GM21786 (cell line): ENCODE results near the gene PRRC2B.
"Not testable (repeated sequence)": the region's sequence is repeated elsewhere in the genome, so short reads cannot be mapped to it uniquely, and the experiment has no call there.

Experiments used
- ATAC-seq: cut with Tn5 transposase; IDR thresholded peaks from one replicate; pipeline ENCODE4 v1.9.1; 2021; ENCODE audit not compliant: unreplicated experiment

The PRRC2B gene

DNA sequence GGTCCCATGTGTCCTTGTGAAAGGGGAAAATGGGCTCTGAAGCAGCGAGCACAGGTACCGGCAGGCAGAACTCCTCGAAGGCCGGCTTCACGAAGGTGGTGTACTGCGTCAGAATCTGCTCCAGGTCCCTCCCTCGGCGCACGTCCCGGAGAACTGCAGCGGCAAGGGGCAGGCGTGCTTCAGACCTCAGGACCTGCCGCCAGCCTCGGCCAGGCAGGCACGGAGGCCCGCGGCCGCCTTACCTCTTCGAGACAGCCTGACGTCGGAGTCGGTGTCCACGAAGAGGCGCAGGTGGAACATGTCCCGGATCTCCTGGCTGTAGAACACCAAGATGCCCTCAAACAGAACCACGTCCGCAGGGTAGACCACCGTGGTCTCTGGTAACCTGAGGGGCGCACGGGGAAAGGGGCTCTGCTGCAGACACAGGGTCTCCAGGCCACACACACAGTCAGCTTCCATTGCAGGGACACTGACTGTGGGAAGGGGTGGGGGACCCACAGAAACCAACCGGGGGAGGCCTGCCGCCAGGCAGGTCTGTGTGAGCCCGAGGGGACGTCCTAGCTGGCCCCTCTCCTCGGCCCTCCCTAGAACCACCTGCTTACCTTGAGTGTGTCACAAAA lies 135.1 kb downstream of the PRRC2B start:
- no peak for ATAC-seq

DNA sequence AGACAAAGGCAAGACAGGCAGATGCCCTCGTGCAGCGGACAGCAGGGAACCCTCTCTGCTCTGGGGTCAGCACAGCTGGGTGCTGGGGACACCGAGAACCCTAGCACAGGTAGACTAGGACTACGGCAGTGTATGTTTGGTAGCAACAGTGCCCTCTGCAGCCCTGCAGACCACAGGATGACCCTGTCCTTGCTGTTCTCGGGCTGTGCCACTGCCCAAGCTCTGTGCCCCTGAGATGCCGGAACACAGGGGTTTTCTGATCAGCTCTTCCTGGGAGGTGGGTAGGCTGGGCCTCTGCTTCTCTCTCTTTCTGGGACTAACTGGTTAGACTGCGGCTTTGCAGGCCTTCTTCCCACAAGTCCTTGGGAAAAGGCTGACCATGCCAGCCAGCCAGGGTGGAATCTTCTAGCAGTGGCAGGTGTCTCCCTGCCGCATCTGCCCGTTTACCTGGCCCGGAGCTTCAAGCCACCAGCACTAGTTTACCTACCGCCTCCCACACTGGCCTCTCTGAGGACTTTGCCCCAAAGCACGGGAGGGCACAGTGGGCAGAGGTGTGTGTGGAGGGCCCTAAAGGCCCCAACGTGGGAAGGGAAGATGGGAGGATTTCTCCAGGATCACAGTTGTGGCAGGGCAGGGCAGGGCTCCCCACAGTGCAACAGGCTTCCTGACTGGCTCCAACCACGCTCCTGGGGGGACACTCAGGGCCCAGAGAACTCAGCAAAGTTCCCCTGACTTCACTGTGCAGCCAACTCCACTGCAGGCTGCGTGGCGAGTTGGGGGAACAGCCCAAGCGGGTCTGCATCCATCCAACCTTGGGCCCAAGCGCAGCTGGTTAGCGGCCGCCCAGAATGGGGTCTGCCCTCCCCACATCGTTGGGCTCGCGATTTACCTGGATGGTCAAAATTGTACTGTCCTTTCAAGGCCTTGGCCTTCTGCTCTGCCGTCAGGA lies 136.0 kb downstream of the PRRC2B start:
- no peak for ATAC-seq

DNA sequence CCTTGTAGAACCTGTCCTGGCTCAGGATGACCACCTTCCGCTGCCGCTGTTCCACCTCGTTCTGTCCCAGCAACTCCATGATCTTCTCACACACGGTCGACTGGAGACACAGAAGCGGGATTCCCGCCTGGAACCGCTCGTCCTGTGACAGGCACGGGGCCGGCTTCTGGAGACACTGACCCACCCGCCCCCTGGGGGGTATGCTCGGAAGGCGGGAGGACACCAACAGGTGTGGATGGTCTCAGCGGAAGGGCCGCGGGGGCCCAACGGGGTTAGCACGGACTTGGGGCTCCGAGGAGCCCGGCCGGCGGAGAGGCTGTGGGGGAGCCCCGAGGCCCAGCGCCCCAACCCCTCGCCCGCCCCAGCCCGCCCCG lies 136.6 kb downstream of the PRRC2B start:
- no peak for ATAC-seq

DNA sequence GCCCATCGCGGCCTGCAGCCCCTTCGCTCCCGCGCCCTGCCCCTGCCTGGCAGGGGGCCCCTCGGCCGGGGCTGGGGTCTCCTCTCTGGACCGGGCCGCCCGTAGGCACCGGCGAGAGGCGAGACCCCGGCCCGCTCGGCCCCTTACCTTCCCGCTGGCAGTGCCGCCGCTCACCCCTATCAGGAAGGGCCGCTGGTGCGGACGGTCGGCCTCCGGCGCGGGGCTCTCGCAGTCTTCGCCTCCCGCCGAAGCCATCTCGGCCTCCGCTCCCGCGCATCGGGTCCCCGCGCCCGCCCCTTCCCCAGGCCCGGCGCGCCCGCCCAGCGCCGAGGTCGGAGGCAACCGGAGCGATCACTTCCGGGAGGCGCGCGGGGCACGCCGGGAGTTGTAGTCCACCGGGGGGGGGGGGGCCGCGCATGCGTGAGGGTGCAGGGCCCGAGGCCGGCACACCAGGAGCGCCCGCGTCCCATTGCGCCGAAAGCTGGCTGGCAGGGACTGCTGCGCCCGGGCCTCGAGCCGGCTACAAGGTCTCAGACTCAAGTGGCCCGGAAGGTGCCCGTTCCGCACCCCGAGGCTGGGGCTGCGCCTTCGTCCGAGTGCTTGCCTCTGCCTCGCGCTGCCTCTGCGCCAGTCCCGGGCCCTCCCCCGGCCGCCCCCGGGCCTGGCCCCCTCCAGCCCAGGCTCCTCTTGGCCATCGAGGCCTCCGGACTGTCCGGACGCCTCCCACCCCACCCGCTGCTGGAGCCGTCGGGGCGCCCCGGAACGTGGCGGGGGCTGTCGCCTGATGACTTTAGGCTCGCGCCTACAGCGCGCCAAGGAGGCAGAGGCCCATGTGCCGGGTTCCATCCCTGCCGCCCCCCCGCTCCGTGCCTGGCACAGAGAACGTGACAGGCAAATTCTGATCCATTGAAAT lies 137.3 kb downstream of the PRRC2B start, which contains the start of gene UCK1:
Gene UCK1, minus strand, starts transcription at position 344 of the 913 bp plus-strand sequence. Its CDS starts 89 bp downstream, at position 255.
- peak; percentile 84 for ATAC-seq

DNA sequence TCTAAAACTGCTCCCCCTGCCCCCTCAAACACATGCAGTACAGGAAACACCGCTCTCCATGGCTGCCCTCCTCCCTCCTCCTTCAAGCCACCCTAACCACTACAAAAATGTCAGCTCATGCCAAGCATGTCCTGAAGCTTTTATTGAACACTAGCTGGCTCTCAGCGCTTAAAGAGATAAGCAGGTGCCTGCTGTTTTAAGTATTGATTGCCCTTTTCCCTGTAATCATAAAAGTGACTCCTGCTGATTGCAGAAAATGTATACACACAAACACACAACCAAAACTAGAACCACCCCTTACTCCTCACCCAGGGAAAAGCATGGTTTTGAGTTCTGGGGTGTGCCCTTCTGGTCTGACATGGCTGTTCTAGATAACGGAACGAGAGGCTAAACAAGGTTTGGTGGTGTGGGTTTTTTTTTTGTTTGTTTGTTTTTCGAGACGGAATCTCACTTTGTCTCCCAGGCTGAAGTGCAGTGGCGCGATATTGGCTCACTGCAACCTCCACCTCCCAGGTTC lies 140.9 kb downstream of the PRRC2B start:
- ATAC-seq, result no peak

DNA sequence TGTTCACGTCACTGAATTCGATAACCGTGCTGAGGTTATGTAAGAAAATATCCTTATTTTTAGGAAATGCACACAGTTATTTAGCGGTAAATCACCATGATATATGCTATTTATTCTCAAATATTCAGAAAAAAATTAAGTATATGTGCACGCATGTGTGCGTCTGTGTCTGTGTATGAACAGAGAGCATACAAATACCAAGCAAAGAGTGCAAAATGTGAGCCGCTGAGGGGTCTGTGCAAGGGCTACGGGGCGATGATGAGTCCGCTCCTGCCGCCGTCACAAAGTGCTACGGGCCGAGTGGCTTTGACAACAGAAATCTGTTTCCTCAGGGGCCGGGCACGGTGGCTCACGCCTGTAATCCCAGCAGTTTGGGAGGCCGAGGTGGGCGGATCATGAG lies 144.1 kb downstream of the PRRC2B start:
- ATAC-seq, result no peak

DNA sequence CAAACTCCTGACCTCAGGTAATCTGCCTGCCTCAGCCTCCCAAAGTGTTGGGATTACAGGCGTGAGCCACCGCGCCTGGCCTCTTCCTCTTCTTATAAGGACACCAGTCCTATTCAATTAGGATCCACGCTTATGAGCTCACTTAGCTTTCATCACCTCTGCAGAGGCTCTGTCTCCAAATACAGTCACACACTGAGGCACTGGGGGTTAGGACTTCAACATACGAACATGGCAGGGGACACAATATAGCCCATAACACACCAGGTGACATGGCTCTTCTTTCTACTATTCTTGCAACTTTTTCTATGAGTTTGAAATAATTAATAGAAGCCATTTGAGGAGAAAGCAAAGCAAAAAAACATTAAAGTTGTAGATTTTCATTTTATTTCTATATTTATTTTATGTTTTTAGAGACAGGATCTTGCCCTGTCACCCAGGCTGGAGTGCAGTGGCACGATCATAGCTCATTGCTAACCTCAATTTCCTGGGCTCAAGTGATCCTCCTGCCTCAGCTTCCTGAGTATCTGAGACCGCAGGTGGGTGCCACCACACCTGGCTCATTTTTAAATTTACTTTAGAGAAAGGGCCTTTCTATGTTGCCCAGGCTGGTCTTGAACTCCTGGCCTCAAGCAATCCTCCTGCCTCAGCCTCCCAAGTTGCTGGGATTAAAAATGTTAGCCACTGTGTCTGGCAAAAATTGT lies 145.5 kb downstream of the PRRC2B start:
- no peak for ATAC-seq

DNA sequence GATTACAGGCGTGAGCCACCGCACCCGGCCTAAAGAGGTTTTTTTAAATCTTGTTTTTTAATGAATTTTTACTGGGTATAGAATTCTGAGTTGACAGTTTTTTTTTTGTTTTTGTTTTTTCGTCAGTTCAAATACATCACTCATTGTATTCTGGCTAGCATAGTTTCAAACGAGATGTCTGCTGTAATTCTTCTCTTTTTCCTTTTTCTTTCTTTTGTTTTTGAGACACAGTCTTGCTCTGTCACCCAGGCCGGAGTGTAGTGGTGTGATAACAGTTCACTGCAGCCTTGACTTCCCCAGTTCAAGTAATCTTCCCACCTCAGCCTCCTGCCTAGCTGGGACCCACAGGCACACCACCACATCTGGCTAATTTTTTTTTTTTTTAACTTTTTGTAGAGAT lies 149.3 kb downstream of the PRRC2B start:
- ATAC-seq, result no peak

DNA sequence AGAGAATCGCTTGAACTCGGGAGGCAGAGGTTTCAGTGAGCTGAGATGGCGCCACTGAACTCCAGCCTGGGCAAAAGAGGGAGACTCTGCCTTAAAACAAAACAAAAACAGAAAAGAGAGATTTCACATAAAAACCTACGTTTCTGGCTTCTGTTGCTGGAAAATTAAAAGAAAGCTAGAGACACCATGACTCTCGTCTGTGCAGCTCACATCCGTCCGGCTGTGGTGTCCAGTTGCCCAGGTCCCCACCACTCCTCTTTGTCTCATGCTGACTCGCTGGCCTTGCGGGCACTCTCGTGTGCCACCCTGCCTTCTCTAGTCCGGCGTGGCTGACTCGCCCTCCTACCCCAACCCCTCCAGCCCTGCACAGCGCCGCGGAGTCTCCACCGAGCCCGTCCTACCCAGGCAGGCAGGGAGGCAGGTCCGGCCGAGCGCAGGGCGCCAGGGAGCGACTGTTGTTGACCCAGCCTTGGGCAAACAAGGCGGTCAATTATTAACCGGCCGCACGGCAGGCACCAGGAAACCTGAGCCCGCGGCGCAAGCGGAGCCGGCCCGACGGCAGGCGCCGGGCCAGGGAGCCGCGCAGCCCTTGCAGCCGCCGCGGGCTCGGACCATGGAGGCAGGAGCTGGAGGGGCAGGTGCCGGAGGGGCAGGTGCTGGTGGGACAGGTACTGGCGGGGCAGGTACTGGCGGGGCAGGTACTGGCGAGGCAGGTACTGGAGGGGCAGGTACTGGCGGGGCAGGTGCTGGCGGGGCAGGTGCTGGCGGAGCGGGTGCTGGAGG lies 151.3 kb downstream of the PRRC2B start, which contains the start of gene PRRT1B:
Gene PRRT1B, plus strand, starts transcription at position 521 of the 783 bp plus-strand sequence. Its CDS starts 93 bp downstream, at position 614.
- ATAC-seq, result no peak

DNA sequence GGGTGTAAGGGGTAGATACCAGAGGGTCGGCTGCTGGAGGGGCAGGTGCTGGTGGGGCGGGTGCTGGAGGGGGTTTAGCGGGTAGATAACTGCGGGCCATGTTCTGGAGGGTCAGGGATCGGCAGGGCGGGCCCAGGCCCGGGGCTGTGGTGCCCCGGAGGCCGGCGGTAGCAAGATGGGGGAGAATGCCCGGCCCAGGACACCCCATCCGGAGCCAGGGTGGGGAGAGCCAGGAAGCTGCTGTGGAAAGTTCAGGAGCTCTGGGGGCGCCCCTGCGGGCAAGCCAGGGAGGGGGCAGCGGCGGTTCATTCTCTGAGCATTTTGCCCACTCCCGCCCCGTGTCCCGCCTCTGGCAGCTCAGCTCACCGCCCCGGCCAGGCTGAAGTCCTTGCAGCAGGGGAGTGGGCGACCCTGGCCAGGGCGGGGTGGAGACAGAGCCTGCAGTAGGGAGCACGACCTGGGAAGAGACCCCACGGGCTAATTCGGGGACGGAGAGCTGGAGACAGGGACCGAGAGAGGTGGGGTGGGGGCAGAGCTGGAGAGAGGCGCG lies 152.0 kb downstream of the PRRC2B start:
- no peak for ATAC-seq

DNA sequence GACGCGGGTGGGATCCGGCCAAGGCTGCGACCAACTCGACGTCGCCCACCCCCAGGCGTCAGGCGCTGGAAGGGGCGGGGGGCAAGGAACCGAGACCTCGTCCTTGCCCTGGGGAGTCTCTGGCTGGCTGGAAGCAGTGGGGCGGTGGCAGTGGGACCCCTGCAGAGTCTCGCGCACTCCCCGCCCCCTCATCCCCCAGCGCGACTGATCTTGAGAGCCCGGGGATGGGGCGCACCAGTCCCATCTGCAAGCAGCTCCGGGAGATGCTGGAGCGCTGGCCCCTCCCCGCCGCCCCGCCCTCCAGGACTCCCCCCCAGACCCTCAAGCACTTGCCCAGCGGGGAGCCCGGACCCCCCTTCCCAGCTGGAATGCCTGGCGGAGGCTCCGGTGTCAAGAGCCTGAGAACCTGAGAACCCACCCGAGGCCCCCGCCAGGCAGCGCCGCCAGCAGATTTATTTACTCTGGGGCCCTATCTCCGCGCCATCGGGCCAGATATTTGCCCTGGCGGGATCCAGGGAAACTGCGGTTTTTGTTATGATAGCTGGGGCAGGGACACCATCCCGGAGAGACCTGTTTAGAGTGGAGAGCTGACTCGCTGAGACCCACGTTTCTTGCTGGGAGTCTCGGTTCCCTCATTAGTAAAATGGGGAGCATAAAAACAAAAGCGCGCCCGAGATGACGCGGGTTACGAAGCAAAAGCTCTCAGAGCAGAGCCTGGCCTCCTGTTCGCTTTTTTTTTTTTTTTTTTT lies 152.6 kb downstream of the PRRC2B start:
- ATAC-seq, result no peak

DNA sequence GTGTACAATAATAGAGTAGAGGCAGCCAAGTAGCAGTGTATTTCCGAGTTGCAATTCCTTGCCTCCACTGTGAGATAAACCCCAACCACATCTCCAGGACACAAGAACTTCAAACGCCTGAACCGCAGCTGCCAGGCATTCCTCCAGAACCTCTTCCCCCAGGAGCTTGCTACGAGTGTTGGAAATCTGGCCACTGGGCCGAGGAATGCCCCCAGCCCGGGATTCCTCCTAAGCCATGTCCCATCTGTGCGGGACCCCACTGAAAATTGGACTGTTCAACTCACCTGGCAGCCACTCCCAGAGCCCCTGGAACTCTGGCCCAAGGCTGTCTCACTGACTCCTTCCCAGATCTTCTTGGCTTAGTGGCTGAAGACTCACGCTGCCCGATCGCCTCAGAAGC lies 155.3 kb downstream of the PRRC2B start:
- ATAC-seq, result not testable (repeated sequence)
